BLaER1 (cell line): ENCODE data around the gene HNRNPR.

Experiments used
- H3K27ac ChIP-seq: shearing (Covaris generic); formaldehyde crosslinking; 2 replicates; pipeline ENCODE4 v1.8.1; 2022
- H3K27me3 ChIP-seq: shearing (Covaris generic); formaldehyde crosslinking; 2 replicates; pipeline ENCODE4 v1.8.1; 2022
- H3K36me3 ChIP-seq: shearing (Covaris generic); formaldehyde crosslinking; 2 replicates; pipeline ENCODE4 v1.8.1; 2022
- H3K4me1 ChIP-seq: shearing (Covaris generic); formaldehyde crosslinking; 2 replicates; pipeline ENCODE4 v1.8.1; 2022
- H3K4me2 ChIP-seq: shearing (Covaris generic); formaldehyde crosslinking; 2 replicates; pipeline ENCODE4 v1.8.1; 2022
- H3K4me3 ChIP-seq: shearing (Covaris generic); formaldehyde crosslinking; 2 replicates; pipeline ENCODE4 v1.8.1; 2022
- H3K9ac ChIP-seq: shearing (Covaris generic); formaldehyde crosslinking; 2 replicates; pipeline ENCODE4 v1.8.1; 2022
- H3K9me3 ChIP-seq: shearing (Covaris generic); formaldehyde crosslinking; 2 replicates; pipeline ENCODE4 v1.8.1; 2022
- H4K20me1 ChIP-seq: shearing (Covaris generic); formaldehyde crosslinking; 2 replicates; pipeline ENCODE4 v1.8.1; 2022
- Cebpa-rat ChIP-seq: shearing (Covaris generic); IDR thresholded peaks from 2 replicates; pipeline ENCODE4 v1.8.1; 2022

HNRNPR gene

GRCh38 chr1:23356471-23357137 is 12.5 kb upstream of the HNRNPR start:
- H3K4me1 ChIP-seq = no peaks in the 10 kb centered on the region
- H3K4me3 ChIP-seq = no peak overlapping the region
- no peak overlapping the region for H3K9ac ChIP-seq
- H3K4me2 ChIP-seq = no peak overlapping the region
- no peak overlapping the region for H3K27ac ChIP-seq
- H4K20me1 ChIP-seq = no peaks in the 10 kb centered on the region
- H3K36me3 ChIP-seq = peaks cover 64% of the 10 kb centered on the region
- no peaks in the 10 kb centered on the region for H3K27me3 ChIP-seq
- no peak for TF ChIP-seq Cebpa-rat
- peaks cover 64% of the 10 kb centered on the region for H3K9me3 ChIP-seq

- Histone ChIP-seq H3K27me3 (no peaks in the 10 kb centered on the region), H3K4me2 (no peak overlapping the region), H3K4me3 (no peak overlapping the region), H3K4me1 (no peaks in the 10 kb centered on the region), H3K27ac (no peak overlapping the region), H3K9me3 (peaks cover 40% of the 10 kb centered on the region), H3K36me3 (peaks cover 41% of the 10 kb centered on the region), H4K20me1 (no peaks in the 10 kb centered on the region), H3K9ac (no peak overlapping the region)
- TF ChIP-seq Cebpa-rat = no peak
Observed at GRCh38 chr1:23354245-23354644, 10.2 kb upstream of the HNRNPR start.

GRCh38 chr1:23352096-23352695 is 8.1 kb upstream of the HNRNPR start:
- H4K20me1 ChIP-seq = no peaks in the 10 kb centered on the region
- H3K4me1 ChIP-seq = no peaks in the 10 kb centered on the region
- H3K9me3 ChIP-seq = peaks cover 20% of the 10 kb centered on the region
- H3K36me3 ChIP-seq = peaks cover 20% of the 10 kb centered on the region
- no peak overlapping the region for H3K27ac ChIP-seq
- no peak overlapping the region for H3K9ac ChIP-seq
- no peak overlapping the region for H3K4me2 ChIP-seq
- no peak for TF ChIP-seq Cebpa-rat
- H3K27me3 ChIP-seq = no peaks in the 10 kb centered on the region
- H3K4me3 ChIP-seq = no peak overlapping the region

- H4K20me1 ChIP-seq = peaks cover 25% of the 10 kb centered on the region
- H3K36me3 ChIP-seq = no peaks in the 10 kb centered on the region; the same call in 1 of the 2 replicates
- peaks cover 8% of the 10 kb centered on the region; the same call in 1 of the 2 replicates for H3K9me3 ChIP-seq
- no peak overlapping the region for H3K27ac ChIP-seq
- H3K27me3 ChIP-seq = no peaks in the 10 kb centered on the region
- no peak overlapping the region for H3K4me3 ChIP-seq
- H3K9ac ChIP-seq = no peak overlapping the region
- no peak for TF ChIP-seq Cebpa-rat
- peaks cover 20% of the 10 kb centered on the region for H3K4me1 ChIP-seq
- no peak overlapping the region for H3K4me2 ChIP-seq
Observed at GRCh38 chr1:23345920-23346319, 1.8 kb upstream of the HNRNPR start.

- Histone ChIP-seq H3K4me2 (peak overlapping the region; percentile 88), H3K36me3 (peaks cover 8% of the 10 kb centered on the region; the same call in 1 of the 2 replicates), H3K9ac (peak overlapping the region; percentile 99), H3K4me3 (peak overlapping the region; percentile 87), H3K4me1 (peaks cover 29% of the 10 kb centered on the region), H3K27me3 (no peaks in the 10 kb centered on the region), H3K27ac (peak overlapping the region; percentile 100), H3K9me3 (peaks cover 8% of the 10 kb centered on the region; the same call in 1 of the 2 replicates), H4K20me1 (peaks cover 34% of the 10 kb centered on the region)
- no peak for TF ChIP-seq Cebpa-rat
Observed at GRCh38 chr1:23344987-23345472, 946 bp upstream of the HNRNPR start.

- Histone ChIP-seq H3K9ac (peak overlapping the region; percentile 99), H3K9me3 (peaks cover 8% of the 10 kb centered on the region; the same call in 1 of the 2 replicates), H3K27ac (peak overlapping the region; percentile 100), H3K27me3 (no peaks in the 10 kb centered on the region), H4K20me1 (peaks cover 50% of the 10 kb centered on the region), H3K4me1 (peaks cover 39% of the 10 kb centered on the region), H3K36me3 (peaks cover 20% of the 10 kb centered on the region; the same call in 1 of the 2 replicates), H3K4me2 (peak overlapping the region; percentile 90), H3K4me3 (peak overlapping the region; percentile 87)
- no peak for TF ChIP-seq Cebpa-rat
Observed at GRCh38 chr1:23343221-23344110, 618 bp downstream of the HNRNPR start.

GRCh38 chr1:23341931-23342692 is 2.0 kb downstream of the HNRNPR start:
- H3K36me3 ChIP-seq = peaks cover 34% of the 10 kb centered on the region
- peaks cover 63% of the 10 kb centered on the region for H4K20me1 ChIP-seq
- peak overlapping the region; percentile 87 for H3K4me3 ChIP-seq
- no peak for TF ChIP-seq Cebpa-rat
- no peaks in the 10 kb centered on the region for H3K27me3 ChIP-seq
- peaks cover 8% of the 10 kb centered on the region; the same call in 1 of the 2 replicates for H3K9me3 ChIP-seq
- peak overlapping the region; percentile 99 for H3K9ac ChIP-seq
- peak overlapping the region; percentile 100 for H3K27ac ChIP-seq
- H3K4me1 ChIP-seq = peaks cover 39% of the 10 kb centered on the region
- H3K4me2 ChIP-seq = peak overlapping the region; percentile 90

- Histone ChIP-seq H4K20me1 (peaks cover 88% of the 10 kb centered on the region), H3K36me3 (peaks cover 58% of the 10 kb centered on the region), H3K4me1 (peaks cover 32% of the 10 kb centered on the region), H3K4me3 (no peak overlapping the region), H3K27me3 (no peaks in the 10 kb centered on the region), H3K9ac (no peak overlapping the region; the same call in 1 of the 2 replicates), H3K4me2 (peak overlapping the region; percentile 90), H3K27ac (no peak overlapping the region), H3K9me3 (no peaks in the 10 kb centered on the region)
- no peak for TF ChIP-seq Cebpa-rat
Observed at GRCh38 chr1:23339632-23340031, 4.5 kb downstream of the HNRNPR start.

- no peak overlapping the region for H3K4me2 ChIP-seq
- no peaks in the 10 kb centered on the region for H3K9me3 ChIP-seq
- H3K4me3 ChIP-seq = no peak overlapping the region
- H4K20me1 ChIP-seq = peaks cover 100% of the 10 kb centered on the region
- H3K27ac ChIP-seq = no peak overlapping the region
- H3K36me3 ChIP-seq = peaks cover 75% of the 10 kb centered on the region
- H3K9ac ChIP-seq = no peak overlapping the region
- no peak for TF ChIP-seq Cebpa-rat
- H3K27me3 ChIP-seq = no peaks in the 10 kb centered on the region
- H3K4me1 ChIP-seq = peaks cover 32% of the 10 kb centered on the region
Observed at GRCh38 chr1:23337869-23338268, 6.2 kb downstream of the HNRNPR start.
